Astrocyte of the spinal cord (primary cell): ENCODE results near the gene APOBEC3H.

Experiments
- DNase-seq: peaks from one replicate; pipeline ENCODE4 v3.0.0; 2011; ENCODE audit warnings: low read depth, low spot score
- H3K4me3 ChIP-seq: 2 replicates; pipeline ENCODE4 v1.5.1; 2011; ENCODE audit warnings: low read depth, mild to moderate bottlenecking, low read length, moderate library complexity
- in situ Hi-C: cut with HindIII; loops from 2 replicates; pipeline ENCODE4 v1.10.0; 2017; ENCODE audit warnings: low sequenced_read_pairs
- TF ChIP-seq, protein P1 (sequence below): IDR thresholded peaks from 2 replicates; pipeline ENCODE4 v1.5.1; 2012; ENCODE audit warnings: low read depth, mild to moderate bottlenecking, low read length, inconsistent platforms

The APOBEC3H gene

GRCh38 chr22:39153220-39153717, 56.2 kb downstream of the APOBEC3H start:
- DNase-seq: no peak
- TF ChIP-seq, protein P1, sequence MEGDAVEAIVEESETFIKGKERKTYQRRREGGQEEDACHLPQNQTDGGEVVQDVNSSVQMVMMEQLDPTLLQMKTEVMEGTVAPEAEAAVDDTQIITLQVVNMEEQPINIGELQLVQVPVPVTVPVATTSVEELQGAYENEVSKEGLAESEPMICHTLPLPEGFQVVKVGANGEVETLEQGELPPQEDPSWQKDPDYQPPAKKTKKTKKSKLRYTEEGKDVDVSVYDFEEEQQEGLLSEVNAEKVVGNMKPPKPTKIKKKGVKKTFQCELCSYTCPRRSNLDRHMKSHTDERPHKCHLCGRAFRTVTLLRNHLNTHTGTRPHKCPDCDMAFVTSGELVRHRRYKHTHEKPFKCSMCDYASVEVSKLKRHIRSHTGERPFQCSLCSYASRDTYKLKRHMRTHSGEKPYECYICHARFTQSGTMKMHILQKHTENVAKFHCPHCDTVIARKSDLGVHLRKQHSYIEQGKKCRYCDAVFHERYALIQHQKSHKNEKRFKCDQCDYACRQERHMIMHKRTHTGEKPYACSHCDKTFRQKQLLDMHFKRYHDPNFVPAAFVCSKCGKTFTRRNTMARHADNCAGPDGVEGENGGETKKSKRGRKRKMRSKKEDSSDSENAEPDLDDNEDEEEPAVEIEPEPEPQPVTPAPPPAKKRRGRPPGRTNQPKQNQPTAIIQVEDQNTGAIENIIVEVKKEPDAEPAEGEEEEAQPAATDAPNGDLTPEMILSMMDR: no peak
- peak overlapping the region; percentile 57 for H3K4me3 ChIP-seq
- in situ Hi-C loops: no loop called here
